NB4 (cell line): ENCODE data around the gene ARL4D.

Source experiments
- CTCF ChIP-seq: IDR thresholded peaks from one replicate; pipeline ENCODE4 v1.5.1; 2012; ENCODE audit warnings: low read depth, low read length
- MAX ChIP-seq: IDR thresholded peaks from 2 replicates; pipeline ENCODE4 v1.6.1; 2011; ENCODE audit warnings: low read depth, low read length
- MYC ChIP-seq: IDR thresholded peaks from 2 replicates; pipeline ENCODE4 v1.6.1; 2011; ENCODE audit warnings: low read depth, low read length
- POLR2A ChIP-seq: IDR thresholded peaks from 2 replicates; pipeline ENCODE4 v1.6.1; 2011; ENCODE audit warnings: mild to moderate bottlenecking; ENCODE audit not compliant: insufficient read length; ENCODE audit errors: extremely low read depth

GRCh38 chr17:43431714-43432523 lies 33.1 kb downstream of the ARL4D start:
- TF ChIP-seq CTCF = no peak
- no peak for TF ChIP-seq POLR2A
- TF ChIP-seq MAX = no peak
- no peak for TF ChIP-seq MYC
